ENCODE measurements around the gene ARHGAP28.

ARHGAP28 gene

GRCh38 chr18:6755107-6755506 is 25.6 kb downstream of the ARHGAP28 start:
- no peak for TF ChIP-seq CTCF (IDR thresholded peaks at IDR 0.05; ENCODE audit: low read depth, low read length)
- no peak for DNase-seq (ENCODE audit: low read depth in 2 of 2)
- H3K4me3 ChIP-seq (replicated peaks in 1 of 2; ENCODE audit: low read depth in 2 of 2, low read length in 2 of 2) = no peak overlapping the region

- TF ChIP-seq CTCF (IDR thresholded peaks at IDR 0.05; ENCODE audit: low read depth, low read length) = no peak
- DNase-seq (ENCODE audit: low read depth in 2 of 2) = no peak
- no peak overlapping the region for H3K4me3 ChIP-seq (replicated peaks in 1 of 2; ENCODE audit: low read depth in 2 of 2, low read length in 2 of 2)
Observed at GRCh38 chr18:6757931-6758330, 28.4 kb downstream of the ARHGAP28 start.

- no peak overlapping the region for H3K4me3 ChIP-seq (replicated peaks in 1 of 2; ENCODE audit: low read depth in 2 of 2, low read length in 2 of 2)
- no peak for DNase-seq (ENCODE audit: low read depth in 2 of 2)
- no peak for TF ChIP-seq CTCF (IDR thresholded peaks at IDR 0.05; ENCODE audit: low read depth, low read length)
Observed at GRCh38 chr18:6759579-6759978, 30.1 kb downstream of the ARHGAP28 start.

- H3K4me3 ChIP-seq (replicated peaks in 1 of 2; ENCODE audit: low read depth in 2 of 2, low read length in 2 of 2) = no peak overlapping the region
- no peak for DNase-seq (ENCODE audit: low read depth in 2 of 2)
- no peak for TF ChIP-seq CTCF (IDR thresholded peaks at IDR 0.05; ENCODE audit: low read depth, low read length)
Observed at GRCh38 chr18:6763524-6763923, 34.0 kb downstream of the ARHGAP28 start.

GRCh38 chr18:6764382-6764781 is 34.9 kb downstream of the ARHGAP28 start:
- no peak for DNase-seq (ENCODE audit: low read depth in 2 of 2)
- H3K4me3 ChIP-seq (replicated peaks in 1 of 2; ENCODE audit: low read depth in 2 of 2, low read length in 2 of 2) = no peak overlapping the region
- TF ChIP-seq CTCF (IDR thresholded peaks at IDR 0.05; ENCODE audit: low read depth, low read length) = no peak

GRCh38 chr18:6773777-6774176 is 44.3 kb downstream of the ARHGAP28 start:
- H3K4me3 ChIP-seq (replicated peaks in 1 of 2; ENCODE audit: low read depth in 2 of 2, low read length in 2 of 2) = no peak overlapping the region
- no peak for TF ChIP-seq CTCF (IDR thresholded peaks at IDR 0.05; ENCODE audit: low read depth, low read length)

GRCh38 chr18:6775237-6775636 is 45.7 kb downstream of the ARHGAP28 start:
- TF ChIP-seq CTCF (IDR thresholded peaks at IDR 0.05; ENCODE audit: low read depth, low read length) = no peak
- no peak for DNase-seq (ENCODE audit: low read depth in 2 of 2)
- no peak overlapping the region for H3K4me3 ChIP-seq (replicated peaks in 1 of 2; ENCODE audit: low read depth in 2 of 2, low read length in 2 of 2)

More at GRCh38 chr18:6773777-6774176, 44.3 kb downstream of the ARHGAP28 start:
- no peak for DNase-seq (ENCODE audit: low read depth in 2 of 2)

Measured in cardiac fibroblast (primary cell).